Keratinocyte (primary cell): ENCODE results near the gene LARGE1.

Source experiments
- EZH2 ChIP-seq: IDR thresholded peaks from one replicate; pipeline ENCODE4 v1.6.1; 2012; ENCODE audit warnings: inconsistent platforms, mild to moderate bottlenecking, low read length, moderate library complexity
- TF ChIP-seq, protein P1 (sequence below), 3 experiments: IDR thresholded peaks in 1 of 3; conservative IDR thresholded peaks in 1 of 3; optimal IDR thresholded peaks in 1 of 3; 2 replicates in 2 of 3; 3 replicates in 1 of 3; pipeline versions ENCODE3 to v1.5.1; 2011; ENCODE audit warnings: low read length in 3 of 3, mild to moderate bottlenecking in 3 of 3, moderate library complexity in 2 of 3, control low read depth in 1 of 3, inconsistent platforms in 1 of 3; ENCODE audit not compliant: insufficient read depth in 2 of 3; ENCODE audit errors: extremely low read depth in 1 of 3

DNA sequence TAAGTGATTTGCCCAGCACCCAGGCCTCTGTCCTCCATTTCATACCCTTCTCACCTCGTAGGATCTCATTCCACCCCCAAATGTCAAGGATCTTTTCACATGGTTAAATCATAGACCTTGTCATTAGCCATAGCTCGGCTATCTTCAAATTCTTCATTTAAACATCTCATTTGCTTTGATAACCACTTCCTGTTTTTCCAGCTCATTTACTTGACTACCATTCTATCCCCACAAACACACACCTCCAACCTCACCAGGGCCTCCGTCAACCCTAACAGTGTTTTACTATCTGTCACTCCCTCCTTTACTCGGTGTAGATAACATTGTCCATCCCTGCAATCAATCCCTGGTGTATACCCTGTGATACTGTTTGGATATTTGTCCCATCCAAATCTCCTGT is 36.8 kb upstream of the LARGE1 start:
- TF ChIP-seq, protein P1, sequence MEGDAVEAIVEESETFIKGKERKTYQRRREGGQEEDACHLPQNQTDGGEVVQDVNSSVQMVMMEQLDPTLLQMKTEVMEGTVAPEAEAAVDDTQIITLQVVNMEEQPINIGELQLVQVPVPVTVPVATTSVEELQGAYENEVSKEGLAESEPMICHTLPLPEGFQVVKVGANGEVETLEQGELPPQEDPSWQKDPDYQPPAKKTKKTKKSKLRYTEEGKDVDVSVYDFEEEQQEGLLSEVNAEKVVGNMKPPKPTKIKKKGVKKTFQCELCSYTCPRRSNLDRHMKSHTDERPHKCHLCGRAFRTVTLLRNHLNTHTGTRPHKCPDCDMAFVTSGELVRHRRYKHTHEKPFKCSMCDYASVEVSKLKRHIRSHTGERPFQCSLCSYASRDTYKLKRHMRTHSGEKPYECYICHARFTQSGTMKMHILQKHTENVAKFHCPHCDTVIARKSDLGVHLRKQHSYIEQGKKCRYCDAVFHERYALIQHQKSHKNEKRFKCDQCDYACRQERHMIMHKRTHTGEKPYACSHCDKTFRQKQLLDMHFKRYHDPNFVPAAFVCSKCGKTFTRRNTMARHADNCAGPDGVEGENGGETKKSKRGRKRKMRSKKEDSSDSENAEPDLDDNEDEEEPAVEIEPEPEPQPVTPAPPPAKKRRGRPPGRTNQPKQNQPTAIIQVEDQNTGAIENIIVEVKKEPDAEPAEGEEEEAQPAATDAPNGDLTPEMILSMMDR (optimal IDR thresholded peaks at IDR 0.05 in 1 of 3, IDR thresholded peaks at IDR 0.05 in 1 of 3, conservative IDR thresholded peaks at IDR 0.05 in 1 of 3; ENCODE audit: extremely low read depth in 1 of 3, insufficient read depth in 2 of 3, low read length in 3 of 3) = no peak
- TF ChIP-seq EZH2 = no peak
